Neuronal stem cell (in vitro differentiated cells): ENCODE measurements around the gene EIF6.
"Not testable (repeated sequence)": the region's sequence is repeated elsewhere in the genome, so short reads cannot be mapped to it uniquely, and the experiment has no call there.

Experiments used
- DNase-seq: peaks from one replicate; pipeline ENCODE4 v3.0.0-alpha.2; 2013; ENCODE audit warnings: low spot score
- H2AFZ ChIP-seq: one replicate; pipeline ENCODE4 v1.6.1; 2013; ENCODE audit warnings: mild to moderate bottlenecking, low read length, inconsistent platforms
- H2AK5ac ChIP-seq: 2 replicates; pipeline ENCODE4 v1.6.1; 2013; ENCODE audit warnings: low read depth, mild to moderate bottlenecking, inconsistent platforms, low read length, moderate library complexity, mixed read lengths
- H2BK120ac ChIP-seq: 2 replicates; pipeline ENCODE4 v1.6.1; 2013; ENCODE audit warnings: low read depth, mild to moderate bottlenecking, inconsistent platforms, low read length, moderate library complexity, mixed read lengths
- H2BK12ac ChIP-seq: one replicate; pipeline ENCODE4 v1.6.1; 2013; ENCODE audit warnings: low read length, inconsistent platforms
- H2BK15ac ChIP-seq: 2 replicates; pipeline ENCODE4 v1.6.1; 2013; ENCODE audit warnings: mild to moderate bottlenecking, low read length, inconsistent platforms, mixed read lengths
- H2BK5ac ChIP-seq: one replicate; pipeline ENCODE4 v1.6.1; 2013; ENCODE audit warnings: inconsistent platforms, mild to moderate bottlenecking, low read length, moderate library complexity
- H3K14ac ChIP-seq: one replicate; pipeline ENCODE4 v1.6.1; 2013; ENCODE audit warnings: low read length, inconsistent platforms
- H3K18ac ChIP-seq: 2 replicates; pipeline ENCODE4 v1.6.1; 2013; ENCODE audit warnings: low read length, inconsistent platforms
- H3K23ac ChIP-seq: 2 replicates; pipeline ENCODE4 v1.6.1; 2013; ENCODE audit warnings: low read depth, mild to moderate bottlenecking, mixed read lengths, low read length, inconsistent platforms; ENCODE audit not compliant: poor library complexity
- H3K27ac ChIP-seq: replicated peaks from 3 replicates; pipeline ENCODE4 v1.5.1; 2013; ENCODE audit warnings: low read length, inconsistent platforms
- H3K27me3 ChIP-seq, 3 experiments: 2 replicates each; pipeline ENCODE4 v1.6.1; 2013; ENCODE audit warnings: low read length in 3 of 3, mild to moderate bottlenecking in 2 of 3, inconsistent platforms in 1 of 3, low read depth in 1 of 3, mixed read lengths in 1 of 3, moderate library complexity in 1 of 3; ENCODE audit not compliant: control insufficient read depth in 3 of 3, insufficient read depth in 3 of 3
- H3K36me3 ChIP-seq, 2 donors: replicated peaks in 1 of 2; 2 replicates each; pipeline ENCODE4 v1.6.1; 2013; ENCODE audit warnings: low read length in 2 of 2; ENCODE audit not compliant: control insufficient read depth in 2 of 2, insufficient read depth in 2 of 2
- H3K4ac ChIP-seq: 2 replicates; pipeline ENCODE4 v1.6.1; 2013; ENCODE audit warnings: inconsistent platforms, mild to moderate bottlenecking, low read length, moderate library complexity
- H3K4me1 ChIP-seq, 2 donors: 1 replicate in 1 of 2; 2 replicates in 1 of 2; pipeline ENCODE4 v1.6.1; 2013; ENCODE audit warnings: low read length in 2 of 2, low read depth in 1 of 2; ENCODE audit not compliant: control insufficient read depth in 2 of 2, insufficient read depth in 1 of 2
- H3K4me2 ChIP-seq: one replicate; pipeline ENCODE4 v1.6.1; 2013; ENCODE audit warnings: mild to moderate bottlenecking, low read length, inconsistent platforms; ENCODE audit not compliant: insufficient read depth, poor library complexity, severe bottlenecking
- H3K4me3 ChIP-seq, 2 donors: 2 replicates each; pipeline ENCODE4 v1.5.1; 2013; ENCODE audit warnings: low read length in 2 of 2, mild to moderate bottlenecking in 2 of 2, inconsistent platforms in 1 of 2, moderate library complexity in 1 of 2
- H3K79me1 ChIP-seq: one replicate; pipeline ENCODE4 v1.6.1; 2013; ENCODE audit warnings: low read depth, mild to moderate bottlenecking, inconsistent platforms, low read length, moderate library complexity
- H3K9ac ChIP-seq: one replicate; pipeline ENCODE4 v1.6.1; 2013; ENCODE audit warnings: mild to moderate bottlenecking, low read depth, low read length, inconsistent platforms; ENCODE audit not compliant: poor library complexity
- H3K9me3 ChIP-seq, 2 donors: replicated peaks in 1 of 2; 2 replicates each; pipeline versions ENCODE3 to v1.6.1; 2013; ENCODE audit warnings: low read length in 2 of 2, mild to moderate bottlenecking in 2 of 2, inconsistent platforms in 1 of 2, low read depth in 1 of 2, mixed read lengths in 1 of 2, moderate library complexity in 1 of 2; ENCODE audit not compliant: control insufficient read depth in 2 of 2, insufficient read depth in 1 of 2
- H4K8ac ChIP-seq: one replicate; pipeline ENCODE4 v1.6.1; 2013; ENCODE audit warnings: low read depth, mild to moderate bottlenecking, inconsistent platforms, low read length, moderate library complexity
- H4K91ac ChIP-seq: one replicate; pipeline ENCODE4 v1.6.1; 2013; ENCODE audit warnings: low read length, low read depth, mild to moderate bottlenecking, inconsistent platforms; ENCODE audit not compliant: poor library complexity
- WGBS, 2 donors: extraction: QIAGEN DNeasy Blood & Tissue Kit; methylation state at CpG; one replicate each; pipeline ENCODE4 v1.1.7; 2013; ENCODE audit warnings: missing lambda C conversion rate in 2 of 2, mixed read lengths in 1 of 2; ENCODE audit not compliant: insufficient read length in 2 of 2, insufficient replicate concordance in 1 of 2; ENCODE audit errors: extremely low coverage in 2 of 2; 5-methylcytosine and 5-hydroxymethylcytosine counted together

Gene EIF6

DNA sequence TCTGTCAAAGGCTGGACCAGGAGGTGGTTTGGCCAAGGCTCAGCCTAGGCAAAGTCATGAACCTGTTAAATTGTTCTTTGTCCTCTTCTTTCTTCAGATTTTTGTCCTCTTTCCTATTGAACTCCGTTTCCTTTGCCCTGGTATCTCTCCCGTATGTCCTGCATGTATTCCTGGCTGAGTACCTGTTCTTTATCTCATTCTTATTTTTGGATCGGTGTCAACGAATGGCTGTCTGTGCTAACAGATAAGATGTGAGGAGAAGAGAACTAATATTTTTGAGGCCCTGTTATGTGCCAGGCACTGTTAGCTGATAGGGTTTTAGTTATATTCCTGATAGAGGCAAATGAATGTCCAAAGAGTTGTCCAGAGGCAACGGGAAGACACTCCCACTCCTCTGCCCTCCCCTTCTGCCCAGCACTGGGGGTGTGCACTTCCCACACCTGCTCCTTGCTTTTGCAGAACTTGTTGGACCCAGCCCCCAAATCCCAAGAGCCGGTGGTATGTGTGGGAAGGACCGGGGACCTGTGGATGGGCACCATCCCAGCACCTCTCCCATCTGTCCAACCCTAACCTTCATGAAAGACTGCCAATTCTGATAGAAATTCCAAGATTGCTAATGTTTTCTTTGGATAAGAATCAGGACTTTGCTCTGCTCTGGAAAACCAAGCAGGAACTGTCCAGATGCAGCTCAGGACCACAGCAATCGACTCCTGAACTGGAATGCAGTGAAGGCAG, 27.2 kb downstream of the EIF6 start:
- Histone ChIP-seq H3K9ac (no peak overlapping the region), H3K27ac (no peak overlapping the region), H2BK15ac (no peak overlapping the region), H2BK5ac (no peak overlapping the region), H3K27me3 (no peaks in the 10 kb centered on the region), H3K18ac (peak overlapping the region; percentile 58), H3K23ac (no peak overlapping the region), H3K4ac (no peak overlapping the region), H3K9me3 (no peaks in the 10 kb centered on the region), H3K36me3 (peaks cover 0 to 2% of the 10 kb centered on the region in 2 donors), H2BK120ac (no peak overlapping the region), H2AK5ac (peak overlapping the region; percentile 1), H3K4me1 (peaks cover 0 to 28% of the 10 kb centered on the region in 2 donors), H3K14ac (no peak overlapping the region), H4K91ac (no peak overlapping the region), H2BK12ac (no peak overlapping the region), H4K8ac (no peak overlapping the region), H3K4me2 (no peak overlapping the region), H3K79me1 (no peaks in the 10 kb centered on the region), H3K4me3 (no peak overlapping the region), H2AFZ (no peak overlapping the region)
- no CpG with 5 or more reads among the region's 8 CpGs for WGBS, 2 donors
- no peak for DNase-seq

DNA sequence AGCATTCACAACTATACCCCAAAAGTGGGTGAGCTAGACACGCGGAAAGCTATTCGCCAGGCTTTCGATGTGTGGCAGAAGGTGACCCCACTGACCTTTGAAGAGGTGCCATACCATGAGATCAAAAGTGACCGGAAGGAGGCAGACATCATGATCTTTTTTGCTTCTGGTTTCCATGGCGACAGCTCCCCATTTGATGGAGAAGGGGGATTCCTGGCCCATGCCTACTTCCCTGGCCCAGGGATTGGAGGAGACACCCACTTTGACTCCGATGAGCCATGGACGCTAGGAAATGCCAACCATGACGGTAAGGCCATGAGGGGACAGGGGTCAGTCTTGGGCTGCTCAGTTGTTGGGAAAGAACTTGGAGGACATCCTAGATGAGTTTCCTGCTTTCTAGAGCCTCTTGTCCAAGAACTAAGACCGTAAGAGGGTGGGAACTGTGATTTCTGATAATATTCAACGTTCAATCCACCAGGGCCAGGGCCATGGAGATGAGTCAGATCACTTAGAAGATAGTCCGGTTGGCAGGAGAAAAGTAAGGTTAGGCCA, 30.0 kb downstream of the EIF6 start:
- no peak for DNase-seq
- Histone ChIP-seq H3K14ac (no peak overlapping the region), H2AK5ac (no peak overlapping the region), H3K4me3 (no peak overlapping the region), H3K27ac (no peak overlapping the region), H2BK5ac (no peak overlapping the region), H2BK120ac (no peak overlapping the region), H3K79me1 (no peaks in the 10 kb centered on the region), H3K4me1 (peaks cover 0 to 6% of the 10 kb centered on the region in 2 donors), H3K4me2 (no peak overlapping the region), H3K23ac (no peak overlapping the region), H3K36me3 (peaks cover 0 to 2% of the 10 kb centered on the region in 2 donors), H2BK15ac (no peak overlapping the region), H3K18ac (no peak overlapping the region), H2AFZ (no peak overlapping the region), H3K27me3 (no peaks in the 10 kb centered on the region), H4K91ac (no peak overlapping the region), H3K9ac (no peak overlapping the region), H3K9me3 (no peaks in the 10 kb centered on the region), H4K8ac (no peak overlapping the region), H2BK12ac (no peak overlapping the region), H3K4ac (no peak overlapping the region)
- no CpG with 5 or more reads among the region's 12 CpGs for WGBS, 2 donors

DNA sequence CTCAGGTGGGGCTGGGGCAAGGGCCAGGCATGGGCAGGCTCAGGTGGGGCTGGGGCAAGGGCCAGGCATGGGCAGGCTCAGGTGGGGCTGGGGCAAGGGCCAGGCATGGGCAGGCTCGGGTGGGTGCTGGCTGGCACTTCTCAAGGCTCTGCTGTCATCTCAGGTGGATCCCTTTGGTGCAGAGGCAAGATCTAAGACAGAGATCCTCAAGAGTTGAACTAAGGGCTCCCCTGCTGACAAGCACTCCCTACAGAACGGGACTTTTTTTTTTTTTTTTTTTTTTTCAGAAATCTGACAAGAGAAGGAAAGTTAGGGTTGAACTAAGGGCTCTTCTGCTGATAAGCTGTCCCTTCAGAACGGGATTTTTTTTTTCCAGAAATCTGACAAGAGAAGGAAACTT, 31.6 kb downstream of the EIF6 start:
- H3K4ac ChIP-seq: no peak overlapping the region
- no CpG with 5 or more reads among the region's 3 CpGs for WGBS, 2 donors
- H3K4me1 ChIP-seq: peaks cover 0 to 2% of the 10 kb centered on the region in 2 donors
- no peak overlapping the region for H2BK5ac ChIP-seq
- no peak overlapping the region for H2AFZ ChIP-seq
- H3K9ac ChIP-seq: no peak overlapping the region
- no peak overlapping the region for H3K23ac ChIP-seq
- H4K91ac ChIP-seq: no peak overlapping the region
- peaks cover 0 to 2% of the 10 kb centered on the region in 2 donors for H3K36me3 ChIP-seq
- no peak overlapping the region for H2BK12ac ChIP-seq
- no peaks in the 10 kb centered on the region for H3K79me1 ChIP-seq
- no peak overlapping the region for H3K14ac ChIP-seq
- H3K4me3 ChIP-seq: no peak overlapping the region
- no peak overlapping the region for H2BK120ac ChIP-seq
- no peak overlapping the region for H2BK15ac ChIP-seq
- H3K4me2 ChIP-seq: no peak overlapping the region
- no peaks in the 10 kb centered on the region for H3K9me3 ChIP-seq
- no peak overlapping the region for H3K27ac ChIP-seq
- no peak overlapping the region for H4K8ac ChIP-seq
- no peak overlapping the region for H2AK5ac ChIP-seq
- DNase-seq: no peak
- no peaks in the 10 kb centered on the region for H3K27me3 ChIP-seq
- H3K18ac ChIP-seq: no peak overlapping the region

DNA sequence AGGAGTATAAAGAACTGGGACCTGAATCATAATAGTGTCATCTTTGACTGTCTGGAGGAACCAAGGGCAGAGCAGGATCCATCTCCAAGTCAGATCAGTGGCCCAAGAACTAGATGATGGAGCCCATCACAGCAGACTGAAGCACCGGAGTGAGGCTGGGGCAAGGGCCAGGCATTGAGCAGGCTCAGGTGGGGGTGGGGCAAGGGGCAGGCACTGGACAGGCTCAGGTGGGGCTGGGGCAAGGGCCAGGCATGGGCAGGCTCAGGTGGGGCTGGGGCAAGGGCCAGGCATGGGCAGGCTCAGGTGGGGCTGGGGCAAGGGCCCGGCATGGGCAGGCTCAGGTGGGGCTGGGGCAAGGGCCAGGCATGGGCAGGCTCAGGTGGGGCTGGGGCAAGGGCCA, 32.0 kb downstream of the EIF6 start:
- not testable (repeated sequence) for H4K91ac ChIP-seq, H2BK5ac ChIP-seq, H3K36me3 ChIP-seq, H3K14ac ChIP-seq, DNase-seq, H2AFZ ChIP-seq, H2BK12ac ChIP-seq, H3K9me3 ChIP-seq, H3K79me1 ChIP-seq, H3K4ac ChIP-seq, H3K9ac ChIP-seq, H3K4me2 ChIP-seq, H3K23ac ChIP-seq, H3K18ac ChIP-seq, H2BK120ac ChIP-seq, H3K27me3 ChIP-seq, H4K8ac ChIP-seq, H3K4me3 ChIP-seq, H3K27ac ChIP-seq, H2BK15ac ChIP-seq, H3K4me1 ChIP-seq
- H2AK5ac ChIP-seq: peak overlapping the region; percentile 48
- WGBS, 2 donors: no CpG with 5 or more reads among the region's 2 CpGs
